ENCODE results near the gene ARID3A. TPM values are rescaled to one million over a fixed set of nuclear protein-coding genes. Genes with fewer than 3 reads are reported as not detected.
A peak's percentile ranks its signal among the peaks of the same experiment; 100 is the strongest.

The ARID3A gene
- total RNA-seq, 1 donor from 2014 or later = 70.6 TPM

DNA sequence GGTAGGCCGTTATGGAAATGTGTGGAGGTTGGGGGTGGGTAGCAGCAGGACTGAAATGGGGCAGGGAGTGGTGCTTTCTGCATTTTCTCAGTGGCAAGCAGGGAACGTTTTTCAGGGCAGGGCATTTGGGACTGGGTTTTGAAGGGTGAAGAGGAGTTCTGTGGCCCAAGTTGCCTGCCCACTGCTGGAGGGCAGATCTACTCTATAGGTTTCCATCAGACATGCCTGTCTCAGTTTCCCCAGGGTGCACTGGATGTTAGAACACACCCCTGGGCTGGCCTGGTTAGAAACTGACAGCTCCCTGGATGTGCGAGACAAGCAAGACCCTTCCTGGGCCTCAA lies 73.5 kb downstream of the ARID3A start:
- Mint-ChIP-seq H3K27me3 (ENCODE audit: low read depth) (peaks cover 70% of the 10 kb centered on the region), H3K36me3 (no peaks in the 10 kb centered on the region), H3K4me3 (peak overlapping the region; percentile 60), H3K27ac (no peak overlapping the region), H3K4me1 (peaks cover 14% of the 10 kb centered on the region), H3K9me3 (no peaks in the 10 kb centered on the region)
- TF ChIP-seq, protein P1, sequence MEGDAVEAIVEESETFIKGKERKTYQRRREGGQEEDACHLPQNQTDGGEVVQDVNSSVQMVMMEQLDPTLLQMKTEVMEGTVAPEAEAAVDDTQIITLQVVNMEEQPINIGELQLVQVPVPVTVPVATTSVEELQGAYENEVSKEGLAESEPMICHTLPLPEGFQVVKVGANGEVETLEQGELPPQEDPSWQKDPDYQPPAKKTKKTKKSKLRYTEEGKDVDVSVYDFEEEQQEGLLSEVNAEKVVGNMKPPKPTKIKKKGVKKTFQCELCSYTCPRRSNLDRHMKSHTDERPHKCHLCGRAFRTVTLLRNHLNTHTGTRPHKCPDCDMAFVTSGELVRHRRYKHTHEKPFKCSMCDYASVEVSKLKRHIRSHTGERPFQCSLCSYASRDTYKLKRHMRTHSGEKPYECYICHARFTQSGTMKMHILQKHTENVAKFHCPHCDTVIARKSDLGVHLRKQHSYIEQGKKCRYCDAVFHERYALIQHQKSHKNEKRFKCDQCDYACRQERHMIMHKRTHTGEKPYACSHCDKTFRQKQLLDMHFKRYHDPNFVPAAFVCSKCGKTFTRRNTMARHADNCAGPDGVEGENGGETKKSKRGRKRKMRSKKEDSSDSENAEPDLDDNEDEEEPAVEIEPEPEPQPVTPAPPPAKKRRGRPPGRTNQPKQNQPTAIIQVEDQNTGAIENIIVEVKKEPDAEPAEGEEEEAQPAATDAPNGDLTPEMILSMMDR (IDR thresholded peaks at IDR 0.05; ENCODE audit: unreplicated experiment) = no peak
- no peak for DNase-seq (ENCODE audit: low spot score in 2 of 2, unreplicated experiment in 2 of 2)

DNA sequence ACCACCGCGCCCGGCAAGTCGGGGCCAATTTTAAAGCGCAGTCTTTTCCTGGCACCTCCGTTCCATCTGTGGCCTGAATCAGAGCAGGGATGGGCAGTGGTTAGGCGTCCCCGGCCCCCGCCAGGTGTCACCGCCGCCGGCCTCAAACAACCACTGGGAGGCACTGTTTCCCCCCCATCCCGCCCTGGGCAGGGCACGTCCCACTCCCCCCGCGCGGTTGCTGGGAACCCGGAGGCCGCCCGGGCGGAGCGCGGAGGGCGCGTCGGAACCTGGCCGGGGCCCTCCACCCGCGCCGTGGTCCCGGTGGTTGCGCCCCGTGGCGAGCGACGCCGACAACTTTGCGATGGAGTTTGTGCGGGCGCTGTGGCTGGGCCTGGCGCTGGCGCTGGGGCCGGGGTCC lies 74.3 kb downstream of the ARID3A start, which contains the start of gene GRIN3B:
TSS of gene GRIN3B (plus strand) at position 325 of the 400 bp plus-strand sequence. CDS start at position 344, 19 bp downstream.
- Mint-ChIP-seq H3K4me3 (peak within 1 kb of the TSS; percentile 60), H3K27ac (no peak within 1 kb of the TSS), H3K4me1 (peaks cover 14% of the 10 kb centered on the region), H3K9me3 (no peaks in the 10 kb centered on the region), H3K36me3 (no peaks in the 10 kb centered on the region), H3K27me3 (ENCODE audit: low read depth) (peaks cover 72% of the 10 kb centered on the region)
- DNase-seq (ENCODE audit: low spot score in 2 of 2, unreplicated experiment in 2 of 2) = peak in 1 of 2 experiments; percentile 67
- TF ChIP-seq, protein P1 (IDR thresholded peaks at IDR 0.05; ENCODE audit: unreplicated experiment) = peak; percentile 44

DNA sequence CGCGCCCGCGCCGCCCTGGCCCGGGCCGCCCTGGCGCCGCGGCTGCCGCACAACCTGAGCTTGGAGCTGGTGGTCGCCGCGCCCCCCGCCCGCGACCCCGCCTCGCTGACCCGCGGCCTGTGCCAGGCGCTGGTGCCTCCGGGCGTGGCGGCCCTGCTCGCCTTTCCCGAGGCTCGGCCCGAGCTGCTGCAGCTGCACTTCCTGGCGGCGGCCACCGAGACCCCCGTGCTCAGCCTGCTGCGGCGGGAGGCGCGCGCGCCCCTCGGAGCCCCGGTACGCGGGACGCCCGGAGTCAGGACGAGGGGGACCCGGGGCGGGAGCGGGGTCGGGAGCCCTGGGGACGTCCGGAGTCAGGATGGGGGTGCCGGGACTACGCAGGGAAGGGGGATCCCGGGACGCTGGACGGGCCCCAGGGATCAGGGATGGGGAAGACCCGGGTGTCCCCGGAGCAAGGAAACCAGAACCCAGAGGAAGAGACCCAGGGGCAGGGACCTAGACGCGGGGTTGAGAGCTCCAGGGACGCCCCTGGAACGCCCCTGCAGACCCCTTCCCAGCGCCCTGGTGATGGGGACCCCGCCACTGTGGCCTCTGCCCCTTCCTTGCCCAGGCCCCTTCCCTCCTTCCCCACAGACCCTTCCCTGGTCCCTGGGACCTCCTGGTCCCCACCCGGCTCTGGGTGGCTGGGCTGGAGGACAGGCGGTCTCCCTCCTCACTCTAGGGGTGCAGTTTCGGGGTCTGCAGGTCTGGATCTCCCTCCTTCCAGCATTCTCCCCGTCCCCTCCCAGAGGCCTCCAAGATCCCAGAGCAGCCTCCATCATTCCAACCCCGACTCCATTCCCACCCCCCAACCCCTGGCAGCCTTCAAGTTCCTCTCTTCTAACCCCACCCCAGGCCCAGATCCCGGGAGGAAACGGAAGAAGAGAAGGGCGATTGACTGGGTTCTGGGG lies 75.0 kb downstream of the ARID3A start:
- no peak for DNase-seq (ENCODE audit: low spot score in 2 of 2, unreplicated experiment in 2 of 2)
- no peaks in the 10 kb centered on the region for H3K9me3 Mint-ChIP-seq
- H3K4me1 Mint-ChIP-seq = peaks cover 14% of the 10 kb centered on the region
- TF ChIP-seq, protein P1 (IDR thresholded peaks at IDR 0.05; ENCODE audit: unreplicated experiment) = no peak
- H3K27me3 Mint-ChIP-seq (ENCODE audit: low read depth) = peaks cover 69% of the 10 kb centered on the region
- H3K36me3 Mint-ChIP-seq = no peaks in the 10 kb centered on the region
- H3K4me3 Mint-ChIP-seq = peak overlapping the region; percentile 43
- no peak overlapping the region for H3K27ac Mint-ChIP-seq

DNA sequence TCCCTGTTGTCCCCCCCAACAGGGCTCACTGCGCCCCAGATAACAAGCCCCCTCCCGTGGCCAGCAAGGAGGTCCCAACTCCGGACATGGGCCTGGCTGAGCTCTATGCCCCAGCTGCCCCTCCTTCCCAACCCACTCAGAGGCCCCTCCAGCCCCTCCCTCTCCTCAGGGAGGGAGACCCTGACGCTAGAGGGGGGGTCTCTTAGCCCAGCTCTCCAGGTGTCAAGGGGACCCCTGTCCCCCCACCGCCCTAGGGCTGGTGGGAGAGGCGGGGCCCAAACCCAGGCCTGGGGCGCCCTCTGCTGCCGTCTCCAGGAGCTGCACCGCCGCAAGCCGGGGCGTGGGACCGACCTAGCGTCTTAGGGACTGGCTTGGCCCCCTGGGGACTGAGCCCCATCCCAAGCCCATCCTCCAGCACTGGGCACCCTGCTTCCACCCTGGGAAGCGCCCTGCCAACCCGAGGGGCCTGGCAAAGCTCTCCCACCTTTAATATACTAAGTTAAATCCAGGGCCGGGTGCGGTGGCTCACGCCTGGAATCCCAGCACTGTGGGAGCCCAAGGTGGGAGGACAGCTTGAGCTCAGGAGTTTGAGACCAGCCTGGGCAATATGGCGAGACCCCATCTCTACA lies 75.8 kb downstream of the ARID3A start:
- peaks cover 61% of the 10 kb centered on the region for H3K27me3 Mint-ChIP-seq (ENCODE audit: low read depth)
- H3K4me3 Mint-ChIP-seq = peak overlapping the region; percentile 36
- peak in 1 of 2 experiments; percentile 83 for DNase-seq (ENCODE audit: low spot score in 2 of 2, unreplicated experiment in 2 of 2)

DNA sequence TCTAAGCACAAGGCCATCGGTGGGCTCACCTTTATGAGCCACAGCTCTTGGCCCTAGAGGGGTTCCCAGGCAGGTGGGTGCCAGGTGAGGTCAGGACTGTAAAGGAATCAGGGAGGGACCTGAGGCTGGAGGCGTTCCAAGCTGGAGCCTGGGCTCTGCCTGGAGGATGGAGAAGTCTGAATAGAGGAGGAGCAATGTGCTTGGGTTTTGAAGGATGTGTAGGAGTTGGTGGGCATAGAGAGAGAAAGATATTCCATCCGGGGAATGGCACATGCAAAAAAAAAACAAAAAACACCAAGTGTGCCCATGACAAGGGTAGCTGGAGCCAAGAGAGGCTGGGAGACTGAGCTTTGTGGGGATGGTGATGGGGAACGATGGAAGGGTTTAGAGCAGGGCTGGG lies 76.8 kb downstream of the ARID3A start:
- Mint-ChIP-seq H3K27me3 (ENCODE audit: low read depth) (peaks cover 52% of the 10 kb centered on the region), H3K36me3 (peaks cover 7% of the 10 kb centered on the region), H3K4me1 (peaks cover 8% of the 10 kb centered on the region), H3K27ac (no peak overlapping the region), H3K9me3 (no peaks in the 10 kb centered on the region), H3K4me3 (no peak overlapping the region)
- no peak for DNase-seq (ENCODE audit: low spot score in 2 of 2, unreplicated experiment in 2 of 2)
- TF ChIP-seq, protein P1 (IDR thresholded peaks at IDR 0.05; ENCODE audit: unreplicated experiment) = no peak

More for the DNA sequence above, 75.8 kb downstream of the ARID3A start:
- peaks cover 9% of the 10 kb centered on the region for H3K4me1 Mint-ChIP-seq
- H3K36me3 Mint-ChIP-seq = peaks cover 2% of the 10 kb centered on the region
- H3K27ac Mint-ChIP-seq = no peak overlapping the region
- TF ChIP-seq, protein P1 (IDR thresholded peaks at IDR 0.05; ENCODE audit: unreplicated experiment) = peak; percentile 83
- H3K9me3 Mint-ChIP-seq = no peaks in the 10 kb centered on the region
